ENCODE data around the gene ZIC1.

The ZIC1 gene

GRCh38 chr3:147408188-147409100 is 721 bp upstream of the ZIC1 start:
- Histone ChIP-seq H3K4me3 (ENCODE audit: low read length) (peak overlapping the region; percentile 88), H3K27me3 (ENCODE audit: control insufficient read depth, insufficient read depth, low read length) (no peaks in the 10 kb centered on the region), H3K9ac (ENCODE audit: low read depth, low read length) (peak overlapping the region; percentile 81), H3K4me2 (ENCODE audit: low read length) (peak overlapping the region; percentile 92), H3K36me3 (ENCODE audit: insufficient read depth, low read length) (peaks cover 11% of the 10 kb centered on the region), H3K4me1 (ENCODE audit: control insufficient read depth, insufficient read depth, low read length) (peaks cover 8% of the 10 kb centered on the region), H3K9me3 (replicated peaks; ENCODE audit: low read length) (no peaks in the 10 kb centered on the region)

GRCh38 chr3:147410116-147410525 is 956 bp downstream of the ZIC1 start:
- Histone ChIP-seq H3K4me2 (ENCODE audit: low read length) (peak overlapping the region; percentile 92), H3K27me3 (ENCODE audit: control insufficient read depth, insufficient read depth, low read length) (no peaks in the 10 kb centered on the region), H3K4me1 (ENCODE audit: control insufficient read depth, insufficient read depth, low read length) (peaks cover 8% of the 10 kb centered on the region), H3K4me3 (ENCODE audit: low read length) (peak overlapping the region; percentile 88), H3K36me3 (ENCODE audit: insufficient read depth, low read length) (peaks cover 18% of the 10 kb centered on the region), H3K9me3 (replicated peaks; ENCODE audit: low read length) (no peaks in the 10 kb centered on the region), H3K9ac (ENCODE audit: low read depth, low read length) (peak overlapping the region; percentile 90)

- Histone ChIP-seq H3K9ac (ENCODE audit: low read depth, low read length) (peak overlapping the region; percentile 90), H3K27me3 (ENCODE audit: control insufficient read depth, insufficient read depth, low read length) (no peaks in the 10 kb centered on the region), H3K4me1 (ENCODE audit: control insufficient read depth, insufficient read depth, low read length) (peaks cover 8% of the 10 kb centered on the region), H3K36me3 (ENCODE audit: insufficient read depth, low read length) (peaks cover 18% of the 10 kb centered on the region), H3K9me3 (replicated peaks; ENCODE audit: low read length) (no peaks in the 10 kb centered on the region), H3K4me3 (ENCODE audit: low read length) (peak overlapping the region; percentile 88), H3K4me2 (ENCODE audit: low read length) (peak overlapping the region; percentile 92)
Observed at GRCh38 chr3:147410526-147411237, 1.5 kb downstream of the ZIC1 start.

GRCh38 chr3:147411238-147411814 is 2.2 kb downstream of the ZIC1 start:
- Histone ChIP-seq H3K27me3 (ENCODE audit: control insufficient read depth, insufficient read depth, low read length) (no peaks in the 10 kb centered on the region), H3K36me3 (ENCODE audit: insufficient read depth, low read length) (peaks cover 18% of the 10 kb centered on the region), H3K9me3 (replicated peaks; ENCODE audit: low read length) (no peaks in the 10 kb centered on the region), H3K4me1 (ENCODE audit: control insufficient read depth, insufficient read depth, low read length) (peaks cover 8% of the 10 kb centered on the region), H3K9ac (ENCODE audit: low read depth, low read length) (peak overlapping the region; percentile 90), H3K4me2 (ENCODE audit: low read length) (peak overlapping the region; percentile 92), H3K4me3 (ENCODE audit: low read length) (peak overlapping the region; percentile 88)

GRCh38 chr3:147411815-147412241 is 2.7 kb downstream of the ZIC1 start:
- peaks cover 18% of the 10 kb centered on the region for H3K36me3 ChIP-seq (ENCODE audit: insufficient read depth, low read length)
- H3K4me2 ChIP-seq (ENCODE audit: low read length), result peak overlapping the region; percentile 92
- H3K9me3 ChIP-seq (replicated peaks; ENCODE audit: low read length), result no peaks in the 10 kb centered on the region
- peak overlapping the region; percentile 88 for H3K4me3 ChIP-seq (ENCODE audit: low read length)
- no peaks in the 10 kb centered on the region for H3K27me3 ChIP-seq (ENCODE audit: control insufficient read depth, insufficient read depth, low read length)
- H3K9ac ChIP-seq (ENCODE audit: low read depth, low read length), result peak overlapping the region; percentile 90
- peaks cover 8% of the 10 kb centered on the region for H3K4me1 ChIP-seq (ENCODE audit: control insufficient read depth, insufficient read depth, low read length)

- Histone ChIP-seq H3K27me3 (ENCODE audit: control insufficient read depth, insufficient read depth, low read length) (no peaks in the 10 kb centered on the region), H3K9ac (ENCODE audit: low read depth, low read length) (peak overlapping the region; percentile 90), H3K4me2 (ENCODE audit: low read length) (peak overlapping the region; percentile 92), H3K4me3 (ENCODE audit: low read length) (peak overlapping the region; percentile 88), H3K4me1 (ENCODE audit: control insufficient read depth, insufficient read depth, low read length) (peaks cover 8% of the 10 kb centered on the region), H3K9me3 (replicated peaks; ENCODE audit: low read length) (no peaks in the 10 kb centered on the region), H3K36me3 (ENCODE audit: insufficient read depth, low read length) (peaks cover 18% of the 10 kb centered on the region)
Observed at GRCh38 chr3:147412261-147412916, 3.2 kb downstream of the ZIC1 start.

GRCh38 chr3:147412917-147413685 is 3.9 kb downstream of the ZIC1 start:
- H3K9ac ChIP-seq (ENCODE audit: low read depth, low read length), result no peak overlapping the region
- peaks cover 7% of the 10 kb centered on the region for H3K4me1 ChIP-seq (ENCODE audit: control insufficient read depth, insufficient read depth, low read length)
- peak overlapping the region; percentile 88 for H3K4me3 ChIP-seq (ENCODE audit: low read length)
- peaks cover 18% of the 10 kb centered on the region for H3K36me3 ChIP-seq (ENCODE audit: insufficient read depth, low read length)
- peak overlapping the region; percentile 92 for H3K4me2 ChIP-seq (ENCODE audit: low read length)
- H3K9me3 ChIP-seq (replicated peaks; ENCODE audit: low read length), result no peaks in the 10 kb centered on the region
- no peaks in the 10 kb centered on the region for H3K27me3 ChIP-seq (ENCODE audit: control insufficient read depth, insufficient read depth, low read length)

- peaks cover 10% of the 10 kb centered on the region for H3K4me1 ChIP-seq (ENCODE audit: control insufficient read depth, insufficient read depth, low read length)
- H3K4me3 ChIP-seq (ENCODE audit: low read length), result no peak overlapping the region
Observed at GRCh38 chr3:147413686-147414389, 4.7 kb downstream of the ZIC1 start.

GRCh38 chr3:147414390-147415138 is 5.4 kb downstream of the ZIC1 start:
- H3K9me3 ChIP-seq (replicated peaks; ENCODE audit: low read length), result no peaks in the 10 kb centered on the region
- H3K4me3 ChIP-seq (ENCODE audit: low read length), result no peak overlapping the region
- no peak overlapping the region for H3K9ac ChIP-seq (ENCODE audit: low read depth, low read length)
- H3K36me3 ChIP-seq (ENCODE audit: insufficient read depth, low read length), result peaks cover 18% of the 10 kb centered on the region
- peaks cover 17% of the 10 kb centered on the region for H3K4me1 ChIP-seq (ENCODE audit: control insufficient read depth, insufficient read depth, low read length)
- H3K4me2 ChIP-seq (ENCODE audit: low read length), result no peak overlapping the region
- no peaks in the 10 kb centered on the region for H3K27me3 ChIP-seq (ENCODE audit: control insufficient read depth, insufficient read depth, low read length)

More at GRCh38 chr3:147413686-147414389, 4.7 kb downstream of the ZIC1 start:
- H3K4me2 ChIP-seq (ENCODE audit: low read length), result peak overlapping the region; percentile 92
- H3K27me3 ChIP-seq (ENCODE audit: control insufficient read depth, insufficient read depth, low read length), result no peaks in the 10 kb centered on the region
- H3K9ac ChIP-seq (ENCODE audit: low read depth, low read length), result no peak overlapping the region
- peaks cover 18% of the 10 kb centered on the region for H3K36me3 ChIP-seq (ENCODE audit: insufficient read depth, low read length)
- H3K9me3 ChIP-seq (replicated peaks; ENCODE audit: low read length), result no peaks in the 10 kb centered on the region
